GM23338 (cell line): ENCODE measurements around the gene PLAAT3.

Experiments
- CREB1 ChIP-seq: fragments of 250-450 bp; sonication (Bioruptor Pico); IDR thresholded peaks from 2 replicates; pipeline ENCODE4 v1.5.0; 2020; ENCODE audit warnings: low read depth, mild to moderate bottlenecking, moderate library complexity
- EZH2 ChIP-seq: fragments of 200-600 bp; sonication (generic); IDR thresholded peaks from one replicate; pipeline ENCODE4 v1.8.0; 2017; ENCODE audit warnings: antibody characterized with exemption, mild to moderate bottlenecking, low read depth; ENCODE audit not compliant: unreplicated experiment
- EZH2phosphoT487 ChIP-seq: fragments of 200-600 bp; sonication (generic); IDR thresholded peaks from one replicate; pipeline ENCODE4 v1.8.1; 2018; ENCODE audit warnings: antibody characterized with exemption; ENCODE audit not compliant: unreplicated experiment
- POLR2AphosphoS5 ChIP-seq: IDR thresholded peaks from 2 replicates; pipeline ENCODE4 v1.6.1; 2016; ENCODE audit warnings: antibody characterized with exemption, low read depth
- STAT1 ChIP-seq: IDR thresholded peaks from one replicate; pipeline ENCODE4 v1.6.1; 2016; ENCODE audit warnings: antibody characterized with exemption; ENCODE audit not compliant: unreplicated experiment
- TF ChIP-seq, protein P1 (sequence below): IDR thresholded peaks from one replicate; pipeline ENCODE4 v1.6.1; 2018; ENCODE audit warnings: antibody characterized with exemption; ENCODE audit not compliant: unreplicated experiment
- TF ChIP-seq, protein P2 (sequence below), 2 experiments: fragments of 200-600 bp in 1 of 2; sonication (generic) in 1 of 2; conservative IDR thresholded peaks; 2 replicates each; pipeline versions ENCODE4 v1.5.1 to v1.6.1; 2016 to 2017; ENCODE audit warnings: antibody characterized with exemption in 2 of 2, low read depth in 2 of 2, mild to moderate bottlenecking in 2 of 2, moderate library complexity in 1 of 2
- TF ChIP-seq, protein P3 (sequence below): IDR thresholded peaks from 2 replicates; pipeline ENCODE4 v1.6.1; 2016; ENCODE audit warnings: antibody characterized with exemption

- TF ChIP-seq, protein P1, sequence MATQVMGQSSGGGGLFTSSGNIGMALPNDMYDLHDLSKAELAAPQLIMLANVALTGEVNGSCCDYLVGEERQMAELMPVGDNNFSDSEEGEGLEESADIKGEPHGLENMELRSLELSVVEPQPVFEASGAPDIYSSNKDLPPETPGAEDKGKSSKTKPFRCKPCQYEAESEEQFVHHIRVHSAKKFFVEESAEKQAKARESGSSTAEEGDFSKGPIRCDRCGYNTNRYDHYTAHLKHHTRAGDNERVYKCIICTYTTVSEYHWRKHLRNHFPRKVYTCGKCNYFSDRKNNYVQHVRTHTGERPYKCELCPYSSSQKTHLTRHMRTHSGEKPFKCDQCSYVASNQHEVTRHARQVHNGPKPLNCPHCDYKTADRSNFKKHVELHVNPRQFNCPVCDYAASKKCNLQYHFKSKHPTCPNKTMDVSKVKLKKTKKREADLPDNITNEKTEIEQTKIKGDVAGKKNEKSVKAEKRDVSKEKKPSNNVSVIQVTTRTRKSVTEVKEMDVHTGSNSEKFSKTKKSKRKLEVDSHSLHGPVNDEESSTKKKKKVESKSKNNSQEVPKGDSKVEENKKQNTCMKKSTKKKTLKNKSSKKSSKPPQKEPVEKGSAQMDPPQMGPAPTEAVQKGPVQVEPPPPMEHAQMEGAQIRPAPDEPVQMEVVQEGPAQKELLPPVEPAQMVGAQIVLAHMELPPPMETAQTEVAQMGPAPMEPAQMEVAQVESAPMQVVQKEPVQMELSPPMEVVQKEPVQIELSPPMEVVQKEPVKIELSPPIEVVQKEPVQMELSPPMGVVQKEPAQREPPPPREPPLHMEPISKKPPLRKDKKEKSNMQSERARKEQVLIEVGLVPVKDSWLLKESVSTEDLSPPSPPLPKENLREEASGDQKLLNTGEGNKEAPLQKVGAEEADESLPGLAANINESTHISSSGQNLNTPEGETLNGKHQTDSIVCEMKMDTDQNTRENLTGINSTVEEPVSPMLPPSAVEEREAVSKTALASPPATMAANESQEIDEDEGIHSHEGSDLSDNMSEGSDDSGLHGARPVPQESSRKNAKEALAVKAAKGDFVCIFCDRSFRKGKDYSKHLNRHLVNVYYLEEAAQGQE: no peak
- TF ChIP-seq CREB1: no peak
- TF ChIP-seq, protein P2, sequence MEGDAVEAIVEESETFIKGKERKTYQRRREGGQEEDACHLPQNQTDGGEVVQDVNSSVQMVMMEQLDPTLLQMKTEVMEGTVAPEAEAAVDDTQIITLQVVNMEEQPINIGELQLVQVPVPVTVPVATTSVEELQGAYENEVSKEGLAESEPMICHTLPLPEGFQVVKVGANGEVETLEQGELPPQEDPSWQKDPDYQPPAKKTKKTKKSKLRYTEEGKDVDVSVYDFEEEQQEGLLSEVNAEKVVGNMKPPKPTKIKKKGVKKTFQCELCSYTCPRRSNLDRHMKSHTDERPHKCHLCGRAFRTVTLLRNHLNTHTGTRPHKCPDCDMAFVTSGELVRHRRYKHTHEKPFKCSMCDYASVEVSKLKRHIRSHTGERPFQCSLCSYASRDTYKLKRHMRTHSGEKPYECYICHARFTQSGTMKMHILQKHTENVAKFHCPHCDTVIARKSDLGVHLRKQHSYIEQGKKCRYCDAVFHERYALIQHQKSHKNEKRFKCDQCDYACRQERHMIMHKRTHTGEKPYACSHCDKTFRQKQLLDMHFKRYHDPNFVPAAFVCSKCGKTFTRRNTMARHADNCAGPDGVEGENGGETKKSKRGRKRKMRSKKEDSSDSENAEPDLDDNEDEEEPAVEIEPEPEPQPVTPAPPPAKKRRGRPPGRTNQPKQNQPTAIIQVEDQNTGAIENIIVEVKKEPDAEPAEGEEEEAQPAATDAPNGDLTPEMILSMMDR (conservative IDR thresholded peaks at IDR 0.05; ENCODE audit: low read depth in 2 of 2): no peak
- TF ChIP-seq, protein P3, sequence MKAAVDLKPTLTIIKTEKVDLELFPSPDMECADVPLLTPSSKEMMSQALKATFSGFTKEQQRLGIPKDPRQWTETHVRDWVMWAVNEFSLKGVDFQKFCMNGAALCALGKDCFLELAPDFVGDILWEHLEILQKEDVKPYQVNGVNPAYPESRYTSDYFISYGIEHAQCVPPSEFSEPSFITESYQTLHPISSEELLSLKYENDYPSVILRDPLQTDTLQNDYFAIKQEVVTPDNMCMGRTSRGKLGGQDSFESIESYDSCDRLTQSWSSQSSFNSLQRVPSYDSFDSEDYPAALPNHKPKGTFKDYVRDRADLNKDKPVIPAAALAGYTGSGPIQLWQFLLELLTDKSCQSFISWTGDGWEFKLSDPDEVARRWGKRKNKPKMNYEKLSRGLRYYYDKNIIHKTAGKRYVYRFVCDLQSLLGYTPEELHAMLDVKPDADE: no peak
- TF ChIP-seq EZH2phosphoT487: no peak
- no peak for TF ChIP-seq POLR2AphosphoS5
- no peak for TF ChIP-seq EZH2
- TF ChIP-seq STAT1: no peak
Observed at GRCh38 chr11:63583357-63583677, 30.9 kb downstream of the PLAAT3 start.
